SK-N-MC (cell line): Measurements from ENCODE around the gene C1QBP.
A peak's percentile ranks its signal among the peaks of the same experiment; 100 is the strongest.
"Not testable (repeated sequence)": the region's sequence is repeated elsewhere in the genome, so short reads cannot be mapped to it uniquely, and the experiment has no call there.

ENCODE experiments used
- DNase-seq: peaks from one replicate; pipeline ENCODE4 v3.0.0-alpha.2; 2011; ENCODE audit warnings: low read depth, low spot score
- H3K27ac ChIP-seq: fragments of 200-600 bp; sonication (generic); 2 replicates; pipeline ENCODE4 v1.5.1; 2016; ENCODE audit warnings: mixed run types
- H3K36me3 ChIP-seq: fragments of 200-600 bp; sonication (generic); 2 replicates; pipeline ENCODE4 v1.6.1; 2017; ENCODE audit warnings: antibody characterized with exemption, low read length, mixed read lengths; ENCODE audit not compliant: insufficient read depth
- H3K4me3 ChIP-seq: fragments of 200-600 bp; sonication (generic); 2 replicates; pipeline ENCODE4 v1.5.1; 2016
- H3K9ac ChIP-seq: fragments of 200-600 bp; sonication (generic); 2 replicates; pipeline ENCODE4 v1.8.0; 2017; ENCODE audit warnings: mixed run types, mixed read lengths; ENCODE audit not compliant: insufficient read length
- H3K9me3 ChIP-seq: fragments of 200-600 bp; sonication (generic); 2 replicates; pipeline ENCODE4 v1.6.1; 2017; ENCODE audit warnings: low read depth, mild to moderate bottlenecking, antibody characterized with exemption, low read length, moderate library complexity, mixed read lengths
- EZH2 ChIP-seq: fragments of 200-600 bp; sonication (generic); IDR thresholded peaks from one replicate; pipeline ENCODE4 v1.6.1; 2017; ENCODE audit warnings: antibody characterized with exemption
- FOXP2 ChIP-seq: optimal IDR thresholded peaks from 2 replicates; pipeline ENCODE3; 2011; ENCODE audit warnings: mild to moderate bottlenecking, moderate library complexity; ENCODE audit not compliant: insufficient read depth; ENCODE audit errors: extremely low read length, control extremely low read depth
- POLR2AphosphoS5 ChIP-seq: IDR thresholded peaks from 2 replicates; pipeline ENCODE4 v1.6.1; 2012; ENCODE audit warnings: mild to moderate bottlenecking, low read depth, low read length, borderline replicate concordance

C1QBP gene

GRCh38 chr17:5443728-5444127 lies 4.8 kb upstream of the C1QBP start:
- DNase-seq = no peak
- no peak overlapping the region for H3K9ac ChIP-seq
- no peak overlapping the region for H3K27ac ChIP-seq
- no peaks in the 10 kb centered on the region for H3K9me3 ChIP-seq
- peaks cover 54% of the 10 kb centered on the region for H3K36me3 ChIP-seq
- TF ChIP-seq EZH2 (no peak), POLR2AphosphoS5 (no peak), FOXP2 (no peak)
- H3K4me3 ChIP-seq = no peak overlapping the region

GRCh38 chr17:5439446-5439764 lies 450 bp upstream of the C1QBP start:
- H3K4me3 ChIP-seq = peak overlapping the region; percentile 80
- no peaks in the 10 kb centered on the region for H3K9me3 ChIP-seq
- TF ChIP-seq EZH2 (no peak), POLR2AphosphoS5 (no peak), FOXP2 (no peak)
- H3K9ac ChIP-seq = peak overlapping the region; percentile 91
- H3K27ac ChIP-seq = peak overlapping the region; percentile 77
- no peak for DNase-seq
- H3K36me3 ChIP-seq = peaks cover 59% of the 10 kb centered on the region

GRCh38 chr17:5437721-5438317 lies 1.1 kb downstream of the C1QBP start:
- Histone ChIP-seq H3K27ac (peak overlapping the region; percentile 23; the same call in 1 of the 2 replicates), H3K36me3 (peaks cover 61% of the 10 kb centered on the region), H3K9me3 (no peaks in the 10 kb centered on the region), H3K4me3 (peak overlapping the region; percentile 80), H3K9ac (peak overlapping the region; percentile 88)
- TF ChIP-seq FOXP2 = no peak
- TF ChIP-seq EZH2 = no peak
- TF ChIP-seq POLR2AphosphoS5 = no peak
- DNase-seq = no peak

GRCh38 chr17:5435781-5436315 lies 3.1 kb downstream of the C1QBP start:
- not testable (repeated sequence) for DNase-seq, H3K9me3 ChIP-seq
- peaks cover 72% of the 10 kb centered on the region for H3K36me3 ChIP-seq
- H3K4me3 ChIP-seq = peak overlapping the region; percentile 8; the same call in 1 of the 2 replicates
- H3K27ac ChIP-seq = peak overlapping the region; percentile 67; the same call in 1 of the 2 replicates
- peak overlapping the region; percentile 48 for H3K9ac ChIP-seq

- Histone ChIP-seq H3K9me3 (no peaks in the 10 kb centered on the region), H3K9ac (no peak overlapping the region), H3K36me3 (peaks cover 78% of the 10 kb centered on the region), H3K27ac (peak overlapping the region; percentile 70), H3K4me3 (no peak overlapping the region)
- no peak for DNase-seq
- no peak for TF ChIP-seq FOXP2
- TF ChIP-seq EZH2 = no peak
- no peak for TF ChIP-seq POLR2AphosphoS5
Observed at GRCh38 chr17:5434984-5435383, 4.0 kb downstream of the C1QBP start.

GRCh38 chr17:5431949-5432556 lies 6.9 kb downstream of the C1QBP start:
- H3K27ac ChIP-seq = peak overlapping the region; percentile 4; the same call in 1 of the 2 replicates
- peaks cover 90% of the 10 kb centered on the region for H3K36me3 ChIP-seq

GRCh38 chr17:5431234-5431633 lies 7.7 kb downstream of the C1QBP start:
- H3K4me3 ChIP-seq, DNase-seq, H3K27ac ChIP-seq, H3K9ac ChIP-seq, H3K9me3 ChIP-seq: not testable (repeated sequence)
- H3K36me3 ChIP-seq = peaks cover 89% of the 10 kb centered on the region

More at GRCh38 chr17:5431949-5432556, 6.9 kb downstream of the C1QBP start:
- no peak for TF ChIP-seq POLR2AphosphoS5
- no peak for TF ChIP-seq FOXP2
- no peak for TF ChIP-seq EZH2
- no peak for DNase-seq
- H3K9ac ChIP-seq = no peak overlapping the region
- no peak overlapping the region for H3K4me3 ChIP-seq
- no peaks in the 10 kb centered on the region for H3K9me3 ChIP-seq

GRCh38 chr17:5430413-5430999 lies 8.4 kb downstream of the C1QBP start:
- H3K27ac ChIP-seq = no peak overlapping the region
- no peaks in the 10 kb centered on the region for H3K9me3 ChIP-seq
- H3K36me3 ChIP-seq = peaks cover 90% of the 10 kb centered on the region
- H3K9ac ChIP-seq = no peak overlapping the region
- no peak for TF ChIP-seq EZH2
- no peak for TF ChIP-seq POLR2AphosphoS5
- no peak for TF ChIP-seq FOXP2
- DNase-seq = no peak
- H3K4me3 ChIP-seq = no peak overlapping the region
